HepG2 (cell line): ENCODE measurements around the gene CEBPG. TPM values are rescaled to one million over a fixed set of nuclear protein-coding genes. Genes with fewer than 3 reads are reported as not detected.
A peak's percentile ranks its signal among the peaks of the same experiment; 100 is the strongest.

ENCODE experiments used
- ELF1 ChIP-seq: sonication (generic); formaldehyde crosslinking; IDR thresholded peaks from 2 replicates; pipeline ENCODE4 v1.4.0; 2020; ENCODE audit warnings: missing genetic modification reagents
- KLF12 ChIP-seq: sonication (generic); formaldehyde crosslinking; IDR thresholded peaks from 2 replicates; pipeline ENCODE4 v1.4.0; 2020; ENCODE audit warnings: missing genetic modification reagents, borderline replicate concordance
- ZNF232 ChIP-seq: sonication (generic); formaldehyde crosslinking; IDR thresholded peaks from 2 replicates; pipeline ENCODE4 v1.4.0; 2020; ENCODE audit warnings: missing genetic modification reagents, borderline replicate concordance
- ZNF3 ChIP-seq: IDR thresholded peaks from 2 replicates; pipeline ENCODE4 v1.7.0; 2017; ENCODE audit warnings: inconsistent platforms
- ZNF496 ChIP-seq: sonication (generic); formaldehyde crosslinking; IDR thresholded peaks from 2 replicates; pipeline ENCODE4 v1.8.1; 2023; ENCODE audit warnings: mild to moderate bottlenecking, moderate library complexity, missing genetic modification reagents; ENCODE audit not compliant: insufficient replicate concordance
- ZSCAN25 ChIP-seq: sonication (generic); formaldehyde crosslinking; IDR thresholded peaks from 2 replicates; pipeline ENCODE4 v1.8.0; 2022; ENCODE audit warnings: mild to moderate bottlenecking, missing genetic modification reagents
- polyA plus RNA-seq, 8 experiments: library from polyadenylated mRNA; depleted of rRNA in 3 of 8; stranded (reverse) in 7 of 8; unstranded in 1 of 8; fragments of >200 nt; fragmentation: Illumina TruSeq in 4 of 8; extraction: Trizol in 4 of 8; gene quantifications; 2 replicates each; pipeline versions ENCODE4 v1.2.1 to v1.2.3, GENCODE V29; 2011 to 2016; ENCODE audit warnings: low read depth in 4 of 8, missing spikeins in 1 of 8, mixed read lengths in 1 of 8; ENCODE audit not compliant: insufficient read depth in 1 of 8
- total RNA-seq, 5 experiments: library from RNA; depleted of rRNA; stranded (reverse); fragments of >200 nt; fragmentation: Illumina TruSeq; extraction: Trizol; gene quantifications; 2 replicates each; pipeline ENCODE4 v1.2.3, GENCODE V29; 2016; ENCODE audit warnings: low read depth in 1 of 5
- TF ChIP-seq, protein P1 (sequence below): sonication (generic); formaldehyde crosslinking; IDR thresholded peaks from 2 replicates; pipeline ENCODE4 v1.4.0; 2020; ENCODE audit warnings: missing genetic modification reagents, borderline replicate concordance
- TF ChIP-seq, protein P2 (sequence below): IDR thresholded peaks from 2 replicates; pipeline ENCODE4 v1.6.1; 2016; ENCODE audit warnings: low read depth, missing genetic modification reagents, missing compliant biosample characterization
- TF ChIP-seq, protein P3 (sequence below): sonication (generic); formaldehyde crosslinking; conservative IDR thresholded peaks from 2 replicates; pipeline ENCODE4 v1.4.0; 2020; ENCODE audit warnings: missing genetic modification reagents
- TF ChIP-seq, protein P4 (sequence below): sonication (generic); formaldehyde crosslinking; IDR thresholded peaks from 2 replicates; pipeline ENCODE4 v1.5.0; 2020; ENCODE audit warnings: missing genetic modification reagents
- TF ChIP-seq, protein P5 (sequence below): sonication (generic); formaldehyde crosslinking; IDR thresholded peaks from 2 replicates; pipeline ENCODE4 v1.4.0; 2020; ENCODE audit warnings: missing genetic modification reagents
- TF ChIP-seq, protein P6 (sequence below): sonication (generic); formaldehyde crosslinking; IDR thresholded peaks from 2 replicates; pipeline ENCODE4 v1.4.0; 2020; ENCODE audit warnings: missing genetic modification reagents

CEBPG gene
- total and polyA plus RNA-seq, 2 of the 13 experiments (the other 11 are each of a cell fraction or from before 2014, with no cell fraction given), result 25.7 to 34.3 TPM

DNA sequence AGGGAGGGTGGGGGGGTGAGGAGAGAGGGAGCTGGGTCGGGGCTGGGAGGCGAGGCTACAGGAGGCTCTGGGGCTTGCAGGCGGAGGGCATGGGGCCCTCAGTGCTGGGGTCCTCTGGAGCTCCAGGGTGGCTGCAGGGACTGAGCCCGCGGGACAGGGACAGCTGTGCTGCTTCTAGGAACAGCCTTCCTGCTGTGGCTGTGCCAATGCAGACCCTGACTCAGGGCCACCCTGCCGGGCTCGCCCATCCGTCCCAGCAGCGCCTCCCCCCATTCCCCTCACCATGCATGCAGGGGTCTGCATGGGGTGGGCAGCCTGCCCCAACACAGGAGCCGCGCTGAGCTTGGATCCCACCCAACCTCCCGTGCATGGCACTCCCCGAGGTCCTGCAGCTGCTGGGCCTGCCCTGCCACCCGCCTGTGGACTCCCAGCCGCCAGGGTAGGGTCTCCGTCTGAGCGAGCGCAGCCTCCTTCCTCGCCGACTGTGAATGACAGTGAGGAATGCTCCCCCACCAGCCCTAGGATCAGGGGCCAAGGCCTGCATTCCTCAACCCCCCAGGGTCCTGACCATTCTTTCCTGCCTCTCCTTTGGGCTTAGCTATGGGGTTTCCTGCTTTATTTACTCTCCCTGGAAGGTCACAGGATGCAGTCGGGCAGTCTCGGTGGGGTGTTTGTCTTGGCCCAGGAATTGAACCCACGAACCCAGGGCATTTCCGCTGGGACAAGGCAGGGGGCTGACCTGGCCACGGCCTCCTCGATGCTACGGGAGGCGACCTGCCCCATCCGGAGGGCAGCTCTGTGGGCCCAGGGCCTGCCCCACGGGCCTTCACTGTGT is 23.4 kb downstream of the CEBPG start (continued):
- TF ChIP-seq, protein P1, sequence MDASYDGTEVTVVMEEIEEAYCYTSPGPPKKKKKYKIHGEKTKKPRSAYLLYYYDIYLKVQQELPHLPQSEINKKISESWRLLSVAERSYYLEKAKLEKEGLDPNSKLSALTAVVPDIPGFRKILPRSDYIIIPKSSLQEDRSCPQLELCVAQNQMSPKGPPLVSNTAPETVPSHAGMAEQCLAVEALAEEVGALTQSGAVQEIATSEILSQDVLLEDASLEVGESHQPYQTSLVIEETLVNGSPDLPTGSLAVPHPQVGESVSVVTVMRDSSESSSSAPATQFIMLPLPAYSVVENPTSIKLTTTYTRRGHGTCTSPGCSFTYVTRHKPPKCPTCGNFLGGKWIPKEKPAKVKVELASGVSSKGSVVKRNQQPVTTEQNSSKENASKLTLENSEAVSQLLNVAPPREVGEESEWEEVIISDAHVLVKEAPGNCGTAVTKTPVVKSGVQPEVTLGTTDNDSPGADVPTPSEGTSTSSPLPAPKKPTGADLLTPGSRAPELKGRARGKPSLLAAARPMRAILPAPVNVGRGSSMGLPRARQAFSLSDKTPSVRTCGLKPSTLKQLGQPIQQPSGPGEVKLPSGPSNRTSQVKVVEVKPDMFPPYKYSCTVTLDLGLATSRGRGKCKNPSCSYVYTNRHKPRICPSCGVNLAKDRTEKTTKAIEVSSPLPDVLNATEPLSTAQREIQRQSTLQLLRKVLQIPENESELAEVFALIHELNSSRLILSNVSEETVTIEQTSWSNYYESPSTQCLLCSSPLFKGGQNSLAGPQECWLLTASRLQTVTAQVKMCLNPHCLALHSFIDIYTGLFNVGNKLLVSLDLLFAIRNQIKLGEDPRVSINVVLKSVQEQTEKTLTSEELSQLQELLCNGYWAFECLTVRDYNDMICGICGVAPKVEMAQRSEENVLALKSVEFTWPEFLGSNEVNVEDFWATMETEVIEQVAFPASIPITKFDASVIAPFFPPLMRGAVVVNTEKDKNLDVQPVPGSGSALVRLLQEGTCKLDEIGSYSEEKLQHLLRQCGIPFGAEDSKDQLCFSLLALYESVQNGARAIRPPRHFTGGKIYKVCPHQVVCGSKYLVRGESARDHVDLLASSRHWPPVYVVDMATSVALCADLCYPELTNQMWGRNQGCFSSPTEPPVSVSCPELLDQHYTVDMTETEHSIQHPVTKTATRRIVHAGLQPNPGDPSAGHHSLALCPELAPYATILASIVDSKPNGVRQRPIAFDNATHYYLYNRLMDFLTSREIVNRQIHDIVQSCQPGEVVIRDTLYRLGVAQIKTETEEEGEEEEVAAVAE (CRISPR knock-in tag), result peak; percentile 64; the same call in 1 of the 2 replicates
- TF ChIP-seq, protein P2, sequence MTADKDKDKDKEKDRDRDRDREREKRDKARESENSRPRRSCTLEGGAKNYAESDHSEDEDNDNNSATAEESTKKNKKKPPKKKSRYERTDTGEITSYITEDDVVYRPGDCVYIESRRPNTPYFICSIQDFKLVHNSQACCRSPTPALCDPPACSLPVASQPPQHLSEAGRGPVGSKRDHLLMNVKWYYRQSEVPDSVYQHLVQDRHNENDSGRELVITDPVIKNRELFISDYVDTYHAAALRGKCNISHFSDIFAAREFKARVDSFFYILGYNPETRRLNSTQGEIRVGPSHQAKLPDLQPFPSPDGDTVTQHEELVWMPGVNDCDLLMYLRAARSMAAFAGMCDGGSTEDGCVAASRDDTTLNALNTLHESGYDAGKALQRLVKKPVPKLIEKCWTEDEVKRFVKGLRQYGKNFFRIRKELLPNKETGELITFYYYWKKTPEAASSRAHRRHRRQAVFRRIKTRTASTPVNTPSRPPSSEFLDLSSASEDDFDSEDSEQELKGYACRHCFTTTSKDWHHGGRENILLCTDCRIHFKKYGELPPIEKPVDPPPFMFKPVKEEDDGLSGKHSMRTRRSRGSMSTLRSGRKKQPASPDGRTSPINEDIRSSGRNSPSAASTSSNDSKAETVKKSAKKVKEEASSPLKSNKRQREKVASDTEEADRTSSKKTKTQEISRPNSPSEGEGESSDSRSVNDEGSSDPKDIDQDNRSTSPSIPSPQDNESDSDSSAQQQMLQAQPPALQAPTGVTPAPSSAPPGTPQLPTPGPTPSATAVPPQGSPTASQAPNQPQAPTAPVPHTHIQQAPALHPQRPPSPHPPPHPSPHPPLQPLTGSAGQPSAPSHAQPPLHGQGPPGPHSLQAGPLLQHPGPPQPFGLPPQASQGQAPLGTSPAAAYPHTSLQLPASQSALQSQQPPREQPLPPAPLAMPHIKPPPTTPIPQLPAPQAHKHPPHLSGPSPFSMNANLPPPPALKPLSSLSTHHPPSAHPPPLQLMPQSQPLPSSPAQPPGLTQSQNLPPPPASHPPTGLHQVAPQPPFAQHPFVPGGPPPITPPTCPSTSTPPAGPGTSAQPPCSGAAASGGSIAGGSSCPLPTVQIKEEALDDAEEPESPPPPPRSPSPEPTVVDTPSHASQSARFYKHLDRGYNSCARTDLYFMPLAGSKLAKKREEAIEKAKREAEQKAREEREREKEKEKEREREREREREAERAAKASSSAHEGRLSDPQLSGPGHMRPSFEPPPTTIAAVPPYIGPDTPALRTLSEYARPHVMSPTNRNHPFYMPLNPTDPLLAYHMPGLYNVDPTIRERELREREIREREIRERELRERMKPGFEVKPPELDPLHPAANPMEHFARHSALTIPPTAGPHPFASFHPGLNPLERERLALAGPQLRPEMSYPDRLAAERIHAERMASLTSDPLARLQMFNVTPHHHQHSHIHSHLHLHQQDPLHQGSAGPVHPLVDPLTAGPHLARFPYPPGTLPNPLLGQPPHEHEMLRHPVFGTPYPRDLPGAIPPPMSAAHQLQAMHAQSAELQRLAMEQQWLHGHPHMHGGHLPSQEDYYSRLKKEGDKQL (CRISPR knock-in tag), result peak; percentile 74; the same call in 1 of the 2 replicates
- TF ChIP-seq ELF1 (peak; percentile 60), ZSCAN25 (CRISPR knock-in tag) (peak; percentile 78), ZNF3 (CRISPR knock-in tag) (no peak), KLF12 (CRISPR knock-in tag) (peak; percentile 65; the same call in 1 of the 2 replicates), ZNF496 (CRISPR knock-in tag) (no peak), ZNF232 (CRISPR knock-in tag) (no peak; the same call in 1 of the 2 replicates)
- TF ChIP-seq, protein P3, sequence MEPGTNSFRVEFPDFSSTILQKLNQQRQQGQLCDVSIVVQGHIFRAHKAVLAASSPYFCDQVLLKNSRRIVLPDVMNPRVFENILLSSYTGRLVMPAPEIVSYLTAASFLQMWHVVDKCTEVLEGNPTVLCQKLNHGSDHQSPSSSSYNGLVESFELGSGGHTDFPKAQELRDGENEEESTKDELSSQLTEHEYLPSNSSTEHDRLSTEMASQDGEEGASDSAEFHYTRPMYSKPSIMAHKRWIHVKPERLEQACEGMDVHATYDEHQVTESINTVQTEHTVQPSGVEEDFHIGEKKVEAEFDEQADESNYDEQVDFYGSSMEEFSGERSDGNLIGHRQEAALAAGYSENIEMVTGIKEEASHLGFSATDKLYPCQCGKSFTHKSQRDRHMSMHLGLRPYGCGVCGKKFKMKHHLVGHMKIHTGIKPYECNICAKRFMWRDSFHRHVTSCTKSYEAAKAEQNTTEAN (CRISPR knock-in tag), result 0 out of 2 replicates have a peak, but pooled peaks have one; percentile 71
- TF ChIP-seq, protein P4, sequence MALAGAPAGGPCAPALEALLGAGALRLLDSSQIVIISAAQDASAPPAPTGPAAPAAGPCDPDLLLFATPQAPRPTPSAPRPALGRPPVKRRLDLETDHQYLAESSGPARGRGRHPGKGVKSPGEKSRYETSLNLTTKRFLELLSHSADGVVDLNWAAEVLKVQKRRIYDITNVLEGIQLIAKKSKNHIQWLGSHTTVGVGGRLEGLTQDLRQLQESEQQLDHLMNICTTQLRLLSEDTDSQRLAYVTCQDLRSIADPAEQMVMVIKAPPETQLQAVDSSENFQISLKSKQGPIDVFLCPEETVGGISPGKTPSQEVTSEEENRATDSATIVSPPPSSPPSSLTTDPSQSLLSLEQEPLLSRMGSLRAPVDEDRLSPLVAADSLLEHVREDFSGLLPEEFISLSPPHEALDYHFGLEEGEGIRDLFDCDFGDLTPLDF (CRISPR knock-in tag), result no peak
- TF ChIP-seq, protein P5, sequence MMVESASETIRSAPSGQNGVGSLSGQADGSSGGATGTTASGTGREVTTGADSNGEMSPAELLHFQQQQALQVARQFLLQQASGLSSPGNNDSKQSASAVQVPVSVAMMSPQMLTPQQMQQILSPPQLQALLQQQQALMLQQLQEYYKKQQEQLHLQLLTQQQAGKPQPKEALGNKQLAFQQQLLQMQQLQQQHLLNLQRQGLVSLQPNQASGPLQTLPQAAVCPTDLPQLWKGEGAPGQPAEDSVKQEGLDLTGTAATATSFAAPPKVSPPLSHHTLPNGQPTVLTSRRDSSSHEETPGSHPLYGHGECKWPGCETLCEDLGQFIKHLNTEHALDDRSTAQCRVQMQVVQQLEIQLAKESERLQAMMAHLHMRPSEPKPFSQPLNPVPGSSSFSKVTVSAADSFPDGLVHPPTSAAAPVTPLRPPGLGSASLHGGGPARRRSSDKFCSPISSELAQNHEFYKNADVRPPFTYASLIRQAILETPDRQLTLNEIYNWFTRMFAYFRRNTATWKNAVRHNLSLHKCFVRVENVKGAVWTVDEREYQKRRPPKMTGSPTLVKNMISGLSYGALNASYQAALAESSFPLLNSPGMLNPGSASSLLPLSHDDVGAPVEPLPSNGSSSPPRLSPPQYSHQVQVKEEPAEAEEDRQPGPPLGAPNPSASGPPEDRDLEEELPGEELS (CRISPR knock-in tag), result peak; percentile 97
- TF ChIP-seq, protein P6, sequence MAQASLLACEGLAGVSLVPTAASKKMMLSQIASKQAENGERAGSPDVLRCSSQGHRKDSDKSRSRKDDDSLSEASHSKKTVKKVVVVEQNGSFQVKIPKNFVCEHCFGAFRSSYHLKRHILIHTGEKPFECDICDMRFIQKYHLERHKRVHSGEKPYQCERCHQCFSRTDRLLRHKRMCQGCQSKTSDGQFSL (CRISPR knock-in tag), result peak; percentile 97
